ENCODE measurements around the gene TTLL3. TPM values are rescaled to one million over a fixed set of nuclear protein-coding genes. Genes with fewer than 3 reads are reported as not detected.

The TTLL3 gene
- polyA plus RNA-seq, 1 of the 3 experiments (the other 2 are of a cell fraction) = 41.6 TPM

- ChIA-PET CTCF (no interaction called here), POLR2A (no interaction called here)
- no peak overlapping the region for H2AFZ ChIP-seq (ENCODE audit: low read depth)
- H3K9ac ChIP-seq = no peak overlapping the region
- H3K4me1 ChIP-seq (ENCODE audit: control insufficient read depth in 1 of 2, insufficient read depth in 2 of 2, low read depth in 1 of 2, low read length in 1 of 2) = peaks cover 7 to 13% of the 10 kb centered on the region in 2 experiments; a peak in 3 of 4 replicates
- H3K79me2 ChIP-seq (ENCODE audit: insufficient read depth) = no peaks in the 10 kb centered on the region
- no peak overlapping the region for H3K4me3 ChIP-seq (ENCODE audit: low read depth in 2 of 2, low read length in 1 of 2)
- H3K9me2 ChIP-seq = no peaks in the 10 kb centered on the region
- H3K36me3 ChIP-seq (replicated peaks in 1 of 2; ENCODE audit: control insufficient read depth in 1 of 2, insufficient read depth in 2 of 2, low read length in 1 of 2) = no peaks in the 10 kb centered on the region
- no peak overlapping the region for H3K4me2 ChIP-seq
- no peak for DNase-seq
- H3K9me3 ChIP-seq = no peaks in the 10 kb centered on the region
- TF ChIP-seq MAX (IDR thresholded peaks at IDR 0.05; ENCODE audit: low read depth) (no peak), USF1 (IDR thresholded peaks at IDR 0.05; ENCODE audit: borderline replicate concordance, low read depth) (no peak), SIN3A (IDR thresholded peaks at IDR 0.05; ENCODE audit: borderline replicate concordance, low read depth, low read length) (no peak), FOXM1 (IDR thresholded peaks at IDR 0.05; ENCODE audit: low read depth) (no peak), NRF1 (IDR thresholded peaks at IDR 0.05; ENCODE audit: low read depth, low read length) (no peak), POLR2AphosphoS5 (IDR thresholded peaks at IDR 0.05; ENCODE audit: low read depth, low read length) (no peak), NFIC (IDR thresholded peaks at IDR 0.05; ENCODE audit: borderline replicate concordance) (no peak), ELF1 (IDR thresholded peaks at IDR 0.05) (no peak), EZH2phosphoT487 (IDR thresholded peaks at IDR 0.05; ENCODE audit: borderline replicate concordance, low read depth) (no peak), TAF1 (IDR thresholded peaks at IDR 0.05; ENCODE audit: borderline replicate concordance, low read depth, low read length) (no peak), EP300 (IDR thresholded peaks at IDR 0.05; ENCODE audit: borderline replicate concordance in 1 of 2, low read depth in 1 of 2, low read length in 1 of 2) (no peak), JUND (IDR thresholded peaks at IDR 0.05) (no peak), ZBTB33 (IDR thresholded peaks at IDR 0.05; ENCODE audit: borderline replicate concordance, low read depth) (no peak), USF2 (IDR thresholded peaks at IDR 0.05; ENCODE audit: borderline replicate concordance, low read depth, low read length) (no peak), CTCF (IDR thresholded peaks at IDR 0.05) (no peak), MEF2A (IDR thresholded peaks at IDR 0.05; ENCODE audit: borderline replicate concordance, low read depth) (no peak), YY1 (IDR thresholded peaks at IDR 0.05; ENCODE audit: low read depth) (no peak), MXI1 (IDR thresholded peaks at IDR 0.05; ENCODE audit: low read depth, low read length) (no peak), CHD2 (IDR thresholded peaks at IDR 0.05; ENCODE audit: low read length, partially characterized antibody) (no peak), GATA2 (CRISPR knock-in tag; IDR thresholded peaks at IDR 0.05) (no peak)
- H3F3A ChIP-seq (replicated peaks; ENCODE audit: insufficient read depth) = peaks cover 11% of the 10 kb centered on the region
- H4K20me1 ChIP-seq (ENCODE audit: insufficient read depth) = no peaks in the 10 kb centered on the region
- H3K27ac ChIP-seq (ENCODE audit: low read depth in 2 of 2, low read length in 1 of 2) = no peak overlapping the region
- H3K27me3 ChIP-seq (ENCODE audit: insufficient read depth) = no peaks in the 10 kb centered on the region
- 93% methylated on average over 11 of the region's 12 CpGs for WGBS (ENCODE audit: low lambda C conversion rate)
These were observed 57.0 kb downstream of the TTLL3 start for GRCh38 chr3:9867106-9867505.
